Activated effector memory CD4-positive, alpha-beta T cell treated with Interleukin-2 at 50 U/mL for 16 hours (primary cell): ENCODE results near the gene UBAP2L.
"Not testable (repeated sequence)": the region's sequence is repeated elsewhere in the genome, so short reads cannot be mapped to it uniquely, and the experiment has no call there.

Experiments
- DNase-seq: peaks from one replicate; pipeline ENCODE4 v3.0.0-alpha.2; 2020

UBAP2L gene

DNA sequence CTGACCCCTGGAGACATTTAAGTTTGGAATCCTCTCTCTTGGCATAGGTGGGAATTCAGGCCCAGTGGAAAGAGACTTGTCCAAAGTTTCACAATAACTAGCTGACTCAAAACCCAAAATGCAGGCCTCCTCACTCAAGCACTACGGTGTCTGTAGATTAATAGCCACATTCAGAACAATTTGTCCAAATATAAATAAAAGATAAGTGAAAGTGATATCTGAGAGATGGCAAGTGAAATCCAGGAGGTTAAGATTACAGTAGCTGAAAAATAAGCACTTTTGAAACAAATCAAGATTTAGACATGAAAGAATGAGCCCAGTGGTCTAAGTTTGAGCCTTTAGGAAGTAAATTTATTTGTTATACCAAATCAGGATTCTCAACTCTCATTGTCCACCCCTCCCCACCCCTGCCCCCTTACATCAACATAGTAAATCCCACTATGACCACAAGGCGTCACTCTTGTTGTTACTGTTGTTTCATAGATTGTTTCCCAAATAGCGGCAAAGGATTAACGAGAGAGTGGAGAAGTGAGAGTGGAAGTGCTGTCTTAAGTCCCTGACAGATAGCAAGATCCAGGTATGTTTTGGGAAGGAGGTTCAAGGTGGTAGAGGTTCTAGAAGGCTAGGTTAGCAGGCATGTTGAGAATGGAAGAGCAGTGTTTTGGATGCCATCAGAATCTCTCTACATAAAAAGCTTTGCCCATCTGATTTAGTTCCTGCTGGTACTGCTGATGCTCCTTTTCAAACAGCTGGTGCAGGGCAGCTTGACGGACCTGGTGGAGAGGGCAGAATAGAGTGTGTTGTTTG lies 21.8 kb upstream of the UBAP2L start:
- DNase-seq, result no peak

DNA sequence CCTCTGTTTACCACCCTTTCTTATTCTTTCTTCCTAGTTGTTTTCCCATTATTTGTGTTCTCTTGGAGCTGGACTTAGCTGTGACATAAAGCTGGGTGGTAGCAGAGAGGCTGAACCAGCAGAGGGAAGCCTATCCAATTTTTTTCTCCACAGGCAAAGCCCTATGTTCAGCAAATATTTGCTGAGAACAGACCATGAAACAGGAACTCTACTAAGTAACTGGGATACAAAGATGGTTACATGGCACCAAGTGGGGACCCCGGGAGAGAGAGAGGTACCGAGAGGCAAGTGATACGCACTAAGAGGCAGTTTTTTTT lies 21.2 kb upstream of the UBAP2L start:
- no peak for DNase-seq

DNA sequence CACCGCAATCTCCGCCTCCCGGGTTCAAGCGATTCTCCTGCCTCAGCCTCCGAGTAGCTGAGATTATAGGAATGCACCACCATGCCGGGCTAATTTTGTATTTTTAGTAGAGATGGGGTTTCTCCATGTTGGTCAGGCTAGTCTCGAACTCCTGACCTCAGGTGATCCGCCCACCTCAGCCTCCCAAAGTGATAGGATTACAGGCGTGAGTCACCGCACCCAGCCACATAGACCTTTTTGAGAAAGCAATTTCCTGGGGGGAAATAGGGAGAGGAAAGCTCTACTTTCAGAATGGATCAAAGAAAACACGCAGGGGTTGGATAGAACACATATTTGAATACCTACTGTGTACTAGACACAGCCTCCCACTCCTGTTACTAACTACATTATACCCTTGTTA lies 15.0 kb upstream of the UBAP2L start:
- DNase-seq, result not testable (repeated sequence)

DNA sequence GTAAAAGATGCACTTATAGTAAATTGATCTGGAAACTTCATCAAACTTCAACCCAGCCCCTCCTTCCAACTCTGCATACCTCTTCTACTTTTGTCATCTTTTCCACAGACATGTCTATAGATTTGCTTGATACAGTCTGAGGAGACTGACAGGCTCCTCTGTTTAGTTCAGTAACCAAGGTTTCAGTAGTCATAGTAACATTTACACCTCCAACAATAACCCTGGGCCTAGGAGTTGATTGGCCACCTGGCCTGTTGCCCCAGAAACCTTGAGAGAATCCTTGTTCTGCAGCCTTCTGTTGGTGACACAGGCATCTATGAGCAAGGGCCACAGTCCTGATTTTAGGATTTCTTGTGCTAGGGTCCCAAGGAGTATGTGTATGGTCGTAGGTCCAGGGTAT lies 14.6 kb upstream of the UBAP2L start, which contains the start of gene CFAP141:
Gene CFAP141 (minus strand): TSS at position 138 of the 400 bp plus-strand sequence. CDS start 26 bp downstream, at position 112.
- DNase-seq, result no peak

GRCh38 chr1:154207262-154207661 lies 13.5 kb upstream of the UBAP2L start:
- DNase-seq, result no peak

- no peak for DNase-seq
These were observed 11.9 kb upstream of the UBAP2L start for GRCh38 chr1:154208677-154209388.

DNA sequence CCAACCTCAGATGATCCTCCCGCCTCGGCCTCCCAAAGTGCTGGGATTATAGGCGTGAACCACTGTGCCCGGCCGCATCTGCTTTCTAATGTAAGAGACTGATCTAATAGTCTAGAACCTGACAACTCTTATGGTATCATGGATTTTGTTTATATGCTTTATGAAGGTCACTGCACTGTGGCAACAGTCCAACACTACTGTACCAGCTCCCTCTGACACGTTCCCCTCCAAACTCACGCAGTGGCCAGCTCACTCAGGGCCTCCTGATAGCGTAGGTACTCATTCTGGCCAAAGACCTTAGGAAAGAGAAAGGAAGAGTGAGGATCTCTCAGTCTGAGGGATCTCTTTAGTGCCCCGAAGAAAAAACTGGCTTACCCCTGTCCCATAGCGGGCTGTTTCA lies 8.7 kb upstream of the UBAP2L start:
- DNase-seq, result no peak

GRCh38 chr1:154213274-154213673 lies 7.5 kb upstream of the UBAP2L start:
- DNase-seq, result no peak

GRCh38 chr1:154218545-154218944 lies 2.2 kb upstream of the UBAP2L start:
- no peak for DNase-seq

- DNase-seq, result no peak
These were observed 1.2 kb upstream of the UBAP2L start for GRCh38 chr1:154219541-154219940.

DNA sequence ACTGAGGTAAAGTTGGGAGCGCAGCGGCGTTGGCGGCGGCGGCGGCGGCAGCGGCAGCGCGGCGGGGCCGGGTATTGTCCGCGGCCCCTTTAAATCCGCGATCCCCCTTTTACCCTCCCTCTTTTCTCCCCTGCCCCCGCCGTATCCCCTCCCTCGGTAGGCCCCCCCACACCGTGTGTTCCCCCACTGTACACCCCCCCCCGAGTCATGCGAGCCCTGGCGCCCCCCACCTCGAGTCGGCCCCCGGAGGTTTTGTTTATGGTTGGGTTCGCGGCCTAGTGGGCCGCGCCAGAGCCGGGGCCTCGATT lies 169 bp downstream of the UBAP2L start:
- DNase-seq, result no peak

- DNase-seq, result peak; percentile 67
These were observed 685 bp downstream of the UBAP2L start for GRCh38 chr1:154221278-154222001.

GRCh38 chr1:154222518-154222917 lies 1.8 kb downstream of the UBAP2L start:
- DNase-seq, result no peak

DNA sequence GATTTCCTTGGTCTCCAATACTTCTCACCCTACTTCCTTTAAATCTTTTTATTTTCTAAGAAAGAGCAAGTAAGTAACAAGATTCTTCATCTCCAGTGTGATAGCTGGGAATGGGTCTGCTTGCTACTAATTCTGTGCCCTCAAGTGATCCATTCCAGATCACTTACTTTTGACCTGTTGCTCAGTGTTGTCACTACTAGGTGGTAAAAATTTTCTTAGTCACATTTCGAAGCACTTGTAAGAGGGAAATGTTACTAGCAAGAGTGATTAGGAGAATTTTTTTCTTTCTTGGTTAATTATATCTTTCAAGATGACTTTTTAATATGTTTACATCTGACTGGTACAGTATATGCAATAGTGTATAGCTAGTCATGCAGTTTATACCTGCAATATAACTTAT lies 2.2 kb downstream of the UBAP2L start:
- DNase-seq, result no peak

GRCh38 chr1:154223621-154224020 lies 2.9 kb downstream of the UBAP2L start:
- no peak for DNase-seq

DNA sequence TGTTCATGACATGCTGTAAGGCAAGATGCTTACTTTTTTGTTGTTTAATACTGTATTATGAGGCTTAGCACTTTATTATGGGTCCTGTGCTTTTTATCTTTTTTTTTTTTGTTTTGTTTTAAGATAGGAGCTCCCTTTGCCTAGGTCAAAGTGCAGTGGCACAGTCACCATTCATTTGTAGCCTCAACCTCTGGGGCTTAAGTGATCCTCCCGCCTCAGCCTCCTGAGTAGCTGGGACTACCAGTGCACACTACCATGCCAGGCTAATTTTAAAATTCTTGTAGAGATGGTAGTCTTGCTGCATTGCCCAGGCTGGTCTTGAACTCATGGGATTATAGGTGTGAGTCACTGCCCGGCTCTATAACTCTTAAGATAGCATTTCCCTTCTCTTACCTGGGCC lies 4.6 kb downstream of the UBAP2L start:
- no peak for DNase-seq

GRCh38 chr1:154231112-154231511 lies 10.4 kb downstream of the UBAP2L start:
- DNase-seq, result not testable (repeated sequence)

GRCh38 chr1:154233127-154233526 lies 12.4 kb downstream of the UBAP2L start:
- DNase-seq, result not testable (repeated sequence)

DNA sequence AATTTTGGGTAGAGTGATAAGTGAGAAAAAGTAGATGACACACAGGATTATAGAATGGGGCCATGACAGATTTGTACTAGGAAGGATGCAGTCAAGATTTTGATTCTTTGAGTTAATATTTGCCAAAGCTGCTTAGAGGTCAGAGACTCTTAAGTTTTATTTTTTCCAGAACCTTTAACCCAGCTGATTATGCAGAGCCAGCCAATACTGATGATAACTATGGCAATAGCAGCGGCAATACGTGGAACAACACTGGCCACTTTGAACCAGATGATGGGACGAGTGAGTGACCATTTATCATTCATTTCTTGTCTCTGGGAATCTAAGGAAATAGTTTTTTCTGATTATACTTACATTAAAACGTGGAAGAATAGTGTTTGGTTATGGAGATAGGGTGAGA lies 16.1 kb downstream of the UBAP2L start:
- DNase-seq, result no peak

- DNase-seq, result no peak
These were observed 16.7 kb downstream of the UBAP2L start for GRCh38 chr1:154237435-154237834.

DNA sequence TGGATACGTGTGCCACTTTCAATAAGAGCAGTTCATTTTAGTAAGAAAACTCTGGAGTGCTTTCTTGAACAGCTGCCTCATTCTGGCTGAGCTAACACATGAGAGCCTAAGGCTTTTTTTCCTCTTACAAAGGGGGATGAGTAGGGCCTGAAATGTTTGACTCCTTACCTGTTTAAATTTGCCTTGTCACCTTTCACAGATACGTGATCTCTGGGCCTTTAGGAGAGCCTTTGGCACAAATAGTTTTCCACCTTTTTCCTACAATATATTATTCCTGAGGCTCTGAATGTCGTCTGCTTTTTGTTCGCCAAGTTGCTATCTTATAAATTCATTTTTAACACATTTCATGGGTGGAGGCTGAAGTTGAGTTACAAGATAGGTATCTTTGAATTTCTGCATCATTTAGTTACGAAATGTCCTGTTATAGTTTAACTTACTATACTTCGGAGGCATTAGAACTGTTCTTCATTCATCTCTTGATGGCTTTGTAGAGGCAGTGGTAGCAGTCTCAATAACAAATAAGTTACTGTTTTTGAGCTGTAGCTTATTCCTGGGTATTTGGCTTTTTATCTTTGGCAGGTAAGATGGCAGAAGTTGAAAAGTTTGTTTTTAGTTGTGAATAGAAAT lies 17.2 kb downstream of the UBAP2L start:
- DNase-seq, result no peak

DNA sequence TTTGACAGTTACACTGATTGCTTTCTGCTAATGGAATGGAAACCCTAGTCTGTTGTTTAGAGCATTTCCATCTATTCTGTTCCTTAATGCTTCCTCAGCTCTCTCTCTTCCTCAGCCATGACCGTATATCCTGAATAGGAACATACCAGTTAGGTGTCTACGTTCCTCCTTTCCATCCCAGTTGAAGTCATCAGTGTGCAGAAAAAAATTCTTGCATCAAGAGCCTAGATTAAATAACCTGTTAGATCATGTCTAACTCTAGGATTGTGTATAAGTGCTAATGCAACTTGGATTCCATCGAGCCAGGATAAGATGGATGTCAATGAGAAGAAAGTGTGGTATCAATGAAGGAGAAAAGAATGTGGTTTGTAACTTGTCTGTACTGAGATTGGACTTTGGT lies 18.7 kb downstream of the UBAP2L start:
- DNase-seq, result no peak

DNA sequence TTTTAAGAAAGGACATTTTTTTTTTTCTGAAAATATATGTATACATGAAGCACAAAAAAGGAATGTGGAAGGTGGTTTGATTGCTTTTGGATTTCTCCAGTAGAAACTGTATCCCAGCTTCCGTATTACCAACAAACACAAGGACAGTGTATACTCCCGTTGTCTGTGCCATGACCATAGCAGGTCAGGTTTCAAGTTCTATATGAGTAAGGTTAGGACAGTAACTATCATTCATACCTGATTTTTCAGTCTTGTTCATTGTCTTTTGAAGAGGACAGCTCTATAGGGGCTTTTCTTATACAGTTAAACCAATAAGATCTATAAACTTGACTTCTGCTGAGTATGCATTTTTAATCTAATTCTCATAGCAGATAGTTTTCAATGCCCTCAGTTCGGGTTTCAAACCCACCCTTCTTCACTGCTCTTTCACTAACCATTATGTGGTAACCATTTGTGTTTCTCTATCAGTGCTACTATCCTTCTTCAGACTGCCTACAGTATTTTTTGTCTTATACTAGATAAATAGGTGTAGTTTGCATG lies 19.6 kb downstream of the UBAP2L start:
- no peak for DNase-seq
